Keratinocyte (primary cell): ENCODE measurements around the gene TDRD9. TPM values are rescaled to one million over a fixed set of nuclear protein-coding genes. Genes with fewer than 3 reads are reported as not detected.

Experiments used
- DNase-seq: peaks from one replicate; pipeline ENCODE4 v3.0.0-alpha.2; 2011; ENCODE audit warnings: low read depth, missing footprints, low spot score
- FAIRE-seq: peaks from 2 replicates; lab custom pipeline; 2011; peaks lifted over from hg19 to GRCh38; lab: Jason Lieb, UNC
- H2AFZ ChIP-seq: 2 replicates; pipeline ENCODE4 v1.6.0; 2012; ENCODE audit warnings: low read length, control low read depth, inconsistent platforms; ENCODE audit not compliant: control insufficient read depth
- H3K27ac ChIP-seq: 2 replicates; pipeline ENCODE4 v1.5.1; 2011; ENCODE audit warnings: low read length; ENCODE audit not compliant: control insufficient read depth, insufficient read depth
- H3K27me3 ChIP-seq: 3 replicates; pipeline ENCODE4 v1.6.0; 2011; ENCODE audit warnings: low read length; ENCODE audit not compliant: control insufficient read depth, insufficient read depth; ENCODE audit errors: extremely low read depth
- H3K36me3 ChIP-seq, 2 experiments: 2 replicates in 1 of 2; 3 replicates in 1 of 2; pipeline ENCODE4 v1.5.1; 2011; ENCODE audit warnings: low read length in 2 of 2, mild to moderate bottlenecking in 1 of 2; ENCODE audit not compliant: control insufficient read depth in 2 of 2, insufficient read depth in 2 of 2; ENCODE audit errors: extremely low read depth in 1 of 2
- H3K4me1 ChIP-seq: 3 replicates; pipeline ENCODE4 v1.5.1; 2011; ENCODE audit warnings: low read length; ENCODE audit not compliant: control insufficient read depth, insufficient read depth; ENCODE audit errors: extremely low read depth
- H3K4me2 ChIP-seq: 3 replicates; pipeline ENCODE4 v1.6.0; 2011; ENCODE audit warnings: low read depth, low read length; ENCODE audit not compliant: control insufficient read depth, insufficient read depth; ENCODE audit errors: extremely low read depth
- H3K4me3 ChIP-seq, 3 experiments: fragments of 200-600 bp in 1 of 3; sonication (generic) in 1 of 3; 2 replicates in 2 of 3; 3 replicates in 1 of 3; pipeline ENCODE4 v1.5.1; 2011 to 2016; ENCODE audit warnings: low read length in 3 of 3, mild to moderate bottlenecking in 3 of 3, control low read depth in 2 of 3, inconsistent platforms in 1 of 3, low read depth in 1 of 3, mixed read lengths in 1 of 3, mixed run types in 1 of 3, moderate library complexity in 1 of 3; ENCODE audit not compliant: control insufficient read depth in 2 of 3, insufficient read depth in 2 of 3; ENCODE audit errors: extremely low read depth in 1 of 3
- H3K79me2 ChIP-seq: 2 replicates; pipeline ENCODE4 v1.6.0; 2012; ENCODE audit warnings: low read length; ENCODE audit not compliant: control insufficient read depth, insufficient read depth
- H3K9ac ChIP-seq: 3 replicates; pipeline ENCODE4 v1.6.0; 2011; ENCODE audit warnings: low read length; ENCODE audit not compliant: control insufficient read depth, insufficient read depth; ENCODE audit errors: extremely low read depth
- H3K9me1 ChIP-seq: 3 replicates; pipeline ENCODE4 v1.6.0; 2011; ENCODE audit warnings: low read length; ENCODE audit not compliant: control insufficient read depth, insufficient read depth; ENCODE audit errors: extremely low read depth
- H3K9me3 ChIP-seq: 2 replicates; pipeline ENCODE4 v1.5.1; 2012; ENCODE audit warnings: low read depth, low read length; ENCODE audit not compliant: control insufficient read depth
- H4K20me1 ChIP-seq: 3 replicates; pipeline ENCODE4 v1.6.0; 2011; ENCODE audit warnings: low read length; ENCODE audit not compliant: control insufficient read depth, insufficient read depth; ENCODE audit errors: extremely low read depth
- EZH2 ChIP-seq: IDR thresholded peaks from one replicate; pipeline ENCODE4 v1.6.1; 2012; ENCODE audit warnings: inconsistent platforms, mild to moderate bottlenecking, low read length, moderate library complexity
- dilution Hi-C: fragments of 300-500 bp; cut with MboI; formaldehyde crosslinking; loops from one replicate; pipeline ENCODE4 v1.7.0; 2020; ENCODE audit warnings: low sequenced_read_pairs; ENCODE audit not compliant: extremely low pct_ligation_motif_present
- polyA plus RNA-seq, 5 experiments: library from polyadenylated mRNA; depleted of rRNA in 3 of 5; stranded (reverse) in 3 of 5; stranded (forward) in 1 of 5; unstranded in 1 of 5; fragments of >200 nt; gene quantifications; 1 replicate in 1 of 5; 2 replicates in 3 of 5; 3 replicates in 1 of 5; pipeline versions ENCODE4 v1.2.1 to v1.2.3, GENCODE V29; 2011 to 2012; ENCODE audit warnings: missing spikeins in 2 of 5, low read depth in 1 of 5, low replicate concordance in 1 of 5
- TF ChIP-seq, protein P1 (sequence below), 3 experiments: IDR thresholded peaks in 1 of 3; conservative IDR thresholded peaks in 1 of 3; optimal IDR thresholded peaks in 1 of 3; 2 replicates in 2 of 3; 3 replicates in 1 of 3; pipeline versions ENCODE3 to v1.5.1; 2011; ENCODE audit warnings: low read length in 3 of 3, mild to moderate bottlenecking in 3 of 3, moderate library complexity in 2 of 3, control low read depth in 1 of 3, inconsistent platforms in 1 of 3; ENCODE audit not compliant: insufficient read depth in 2 of 3; ENCODE audit errors: extremely low read depth in 1 of 3

The TDRD9 gene
- polyA plus RNA-seq, 1 donor (not counting 4 experiments of a cell fraction or from before 2014, with no cell fraction given), result 0.10 TPM

DNA sequence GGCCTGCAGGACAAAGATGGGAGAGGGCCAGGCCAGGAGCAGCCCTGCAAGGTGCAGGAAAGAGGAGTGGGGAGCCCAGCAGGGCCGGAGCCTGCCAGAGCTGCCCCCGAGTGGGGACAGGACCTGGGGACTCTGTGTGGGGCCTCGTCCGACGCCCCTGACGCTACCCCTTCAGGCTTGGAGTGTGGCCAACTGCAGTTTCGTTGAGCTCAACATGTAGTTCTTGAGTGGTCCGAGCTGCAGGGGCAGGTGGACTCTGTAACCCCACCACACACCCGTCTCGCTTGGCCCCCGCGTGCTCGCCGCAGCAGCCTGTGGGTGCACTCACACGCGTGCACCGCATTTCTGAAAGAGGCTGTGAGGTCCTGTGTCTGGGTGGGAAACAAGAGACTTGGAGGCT, 159.2 kb downstream of the TDRD9 start:
- Histone ChIP-seq H3K27ac (no peak overlapping the region), H3K79me2 (no peaks in the 10 kb centered on the region), H3K4me2 (no peak overlapping the region), H4K20me1 (no peaks in the 10 kb centered on the region), H2AFZ (no peak overlapping the region), H3K27me3 (peaks cover 17% of the 10 kb centered on the region), H3K4me3 (no peak overlapping the region), H3K4me1 (no peaks in the 10 kb centered on the region), H3K9me3 (no peaks in the 10 kb centered on the region), H3K36me3 (no peaks in the 10 kb centered on the region), H3K9ac (no peak overlapping the region), H3K9me1 (no peaks in the 10 kb centered on the region)
- DNase-seq (no peak), FAIRE-seq (no peak)
- dilution Hi-C loops, result no loop called here
- TF ChIP-seq, protein P1, sequence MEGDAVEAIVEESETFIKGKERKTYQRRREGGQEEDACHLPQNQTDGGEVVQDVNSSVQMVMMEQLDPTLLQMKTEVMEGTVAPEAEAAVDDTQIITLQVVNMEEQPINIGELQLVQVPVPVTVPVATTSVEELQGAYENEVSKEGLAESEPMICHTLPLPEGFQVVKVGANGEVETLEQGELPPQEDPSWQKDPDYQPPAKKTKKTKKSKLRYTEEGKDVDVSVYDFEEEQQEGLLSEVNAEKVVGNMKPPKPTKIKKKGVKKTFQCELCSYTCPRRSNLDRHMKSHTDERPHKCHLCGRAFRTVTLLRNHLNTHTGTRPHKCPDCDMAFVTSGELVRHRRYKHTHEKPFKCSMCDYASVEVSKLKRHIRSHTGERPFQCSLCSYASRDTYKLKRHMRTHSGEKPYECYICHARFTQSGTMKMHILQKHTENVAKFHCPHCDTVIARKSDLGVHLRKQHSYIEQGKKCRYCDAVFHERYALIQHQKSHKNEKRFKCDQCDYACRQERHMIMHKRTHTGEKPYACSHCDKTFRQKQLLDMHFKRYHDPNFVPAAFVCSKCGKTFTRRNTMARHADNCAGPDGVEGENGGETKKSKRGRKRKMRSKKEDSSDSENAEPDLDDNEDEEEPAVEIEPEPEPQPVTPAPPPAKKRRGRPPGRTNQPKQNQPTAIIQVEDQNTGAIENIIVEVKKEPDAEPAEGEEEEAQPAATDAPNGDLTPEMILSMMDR (optimal IDR thresholded peaks at IDR 0.05 in 1 of 3, IDR thresholded peaks at IDR 0.05 in 1 of 3, conservative IDR thresholded peaks at IDR 0.05 in 1 of 3; ENCODE audit: extremely low read depth in 1 of 3, insufficient read depth in 2 of 3, low read length in 3 of 3), result no peak
- no peak for TF ChIP-seq EZH2

GRCh38 chr14:104087981-104088850, 160.0 kb downstream of the TDRD9 start:
- Histone ChIP-seq H3K9me1 (no peaks in the 10 kb centered on the region), H3K79me2 (no peaks in the 10 kb centered on the region), H3K4me2 (no peak overlapping the region), H2AFZ (no peak overlapping the region), H3K27ac (no peak overlapping the region), H3K9ac (no peak overlapping the region), H3K4me1 (no peaks in the 10 kb centered on the region), H4K20me1 (no peaks in the 10 kb centered on the region), H3K36me3 (no peaks in the 10 kb centered on the region), H3K9me3 (no peaks in the 10 kb centered on the region), H3K4me3 (no peak overlapping the region), H3K27me3 (peaks cover 17% of the 10 kb centered on the region)
- DNase-seq, result no peak
- no peak for FAIRE-seq
- dilution Hi-C loops, result no loop called here
- TF ChIP-seq EZH2, result no peak
- TF ChIP-seq, protein P1 (optimal IDR thresholded peaks at IDR 0.05 in 1 of 3, IDR thresholded peaks at IDR 0.05 in 1 of 3, conservative IDR thresholded peaks at IDR 0.05 in 1 of 3; ENCODE audit: extremely low read depth in 1 of 3, insufficient read depth in 2 of 3, low read length in 3 of 3), result no peak
